GM19193 (cell line): ENCODE data around the gene GRIP2.

ENCODE experiments used
- POLR2A ChIP-seq: IDR thresholded peaks from 4 replicates; pipeline ENCODE4 v1.6.1; 2011; ENCODE audit not compliant: insufficient read depth, insufficient read length; ENCODE audit errors: extremely low read depth

Gene GRIP2

GRCh38 chr3:14511623-14512280 is 28.4 kb downstream of the GRIP2 start:
- TF ChIP-seq POLR2A, result no peak

DNA sequence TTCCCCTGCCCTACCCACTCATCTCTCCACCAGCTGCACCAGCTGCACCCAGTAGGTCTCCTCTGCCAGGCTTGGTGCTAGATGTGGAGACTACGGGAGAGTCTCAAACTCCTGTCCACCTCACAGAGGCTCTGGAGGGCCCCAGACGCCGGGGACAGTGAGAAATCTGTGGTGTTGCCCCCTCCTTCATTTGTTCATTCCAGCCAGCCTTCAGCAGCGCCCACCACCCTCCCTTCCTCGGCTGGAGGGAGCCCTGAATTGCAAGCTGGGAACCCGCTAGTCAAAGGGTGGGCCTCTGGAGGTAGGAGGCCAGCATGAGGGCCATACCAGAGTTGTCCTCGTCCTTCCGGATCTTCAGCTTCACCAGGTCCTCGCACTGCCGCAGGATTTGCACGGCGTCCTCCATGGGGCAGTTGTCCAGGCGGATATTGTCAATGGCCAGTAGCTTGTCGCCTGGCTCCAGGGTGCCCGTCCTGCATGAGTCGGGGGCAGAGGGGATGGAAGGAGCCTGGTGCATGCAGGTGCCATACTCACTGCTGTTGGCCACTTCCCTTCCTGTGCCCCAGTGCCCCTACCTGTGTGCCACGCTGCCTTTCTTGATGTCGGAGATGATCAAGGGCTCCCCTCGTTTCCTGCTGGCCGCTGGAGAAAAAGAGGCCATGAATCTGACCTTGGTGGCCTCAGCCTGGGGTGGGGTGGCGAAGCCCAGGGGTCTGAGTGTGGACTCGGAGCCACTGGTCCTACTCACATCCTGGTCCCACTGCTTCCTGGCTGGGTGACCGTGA is 29.1 kb downstream of the GRIP2 start:
- TF ChIP-seq POLR2A, result no peak

- no peak for TF ChIP-seq POLR2A
Observed at GRCh38 chr3:14509796-14510100, 30.4 kb downstream of the GRIP2 start.

GRCh38 chr3:14508966-14509795 is 31.0 kb downstream of the GRIP2 start:
- TF ChIP-seq POLR2A, result no peak

DNA sequence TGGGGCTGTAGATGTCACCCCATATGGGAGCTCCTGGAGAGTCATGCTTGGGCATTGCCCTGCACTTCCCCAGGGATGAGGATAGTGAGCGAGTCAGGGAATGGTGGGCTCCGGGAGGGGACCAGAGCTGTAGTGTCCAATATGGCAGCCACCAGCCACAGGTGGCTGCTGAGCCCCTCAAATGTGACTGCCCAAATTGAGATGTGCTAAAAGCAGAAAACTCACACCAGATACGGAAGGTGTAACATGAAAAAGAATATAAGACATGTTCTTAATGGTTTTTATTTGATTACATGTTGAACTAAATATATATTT is 31.7 kb downstream of the GRIP2 start:
- no peak for TF ChIP-seq POLR2A

GRCh38 chr3:14507757-14508504 is 32.2 kb downstream of the GRIP2 start:
- no peak for TF ChIP-seq POLR2A

DNA sequence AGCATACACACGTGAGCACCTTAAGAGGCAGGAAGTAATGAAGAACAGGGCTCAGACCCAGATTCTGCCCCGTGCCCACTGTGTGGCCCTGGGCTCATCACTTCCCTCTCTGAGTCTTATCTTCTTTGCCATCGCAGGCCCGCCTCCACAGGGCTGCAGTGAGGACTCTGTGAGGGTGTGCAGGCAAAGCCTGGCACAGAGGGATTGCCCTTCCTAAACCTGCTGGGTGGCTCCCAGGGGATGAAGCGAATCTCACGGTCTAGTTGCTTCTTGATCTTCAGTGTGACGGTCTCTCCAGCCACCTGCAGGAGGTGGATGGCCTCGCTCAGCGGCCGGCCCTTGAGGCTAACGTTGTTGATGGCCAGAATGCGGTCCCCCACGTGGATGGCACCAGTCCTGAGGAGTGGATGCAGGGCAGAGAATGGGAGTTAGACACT is 32.8 kb downstream of the GRIP2 start:
- TF ChIP-seq POLR2A, result no peak

GRCh38 chr3:14506626-14507304 is 33.4 kb downstream of the GRIP2 start:
- no peak for TF ChIP-seq POLR2A

DNA sequence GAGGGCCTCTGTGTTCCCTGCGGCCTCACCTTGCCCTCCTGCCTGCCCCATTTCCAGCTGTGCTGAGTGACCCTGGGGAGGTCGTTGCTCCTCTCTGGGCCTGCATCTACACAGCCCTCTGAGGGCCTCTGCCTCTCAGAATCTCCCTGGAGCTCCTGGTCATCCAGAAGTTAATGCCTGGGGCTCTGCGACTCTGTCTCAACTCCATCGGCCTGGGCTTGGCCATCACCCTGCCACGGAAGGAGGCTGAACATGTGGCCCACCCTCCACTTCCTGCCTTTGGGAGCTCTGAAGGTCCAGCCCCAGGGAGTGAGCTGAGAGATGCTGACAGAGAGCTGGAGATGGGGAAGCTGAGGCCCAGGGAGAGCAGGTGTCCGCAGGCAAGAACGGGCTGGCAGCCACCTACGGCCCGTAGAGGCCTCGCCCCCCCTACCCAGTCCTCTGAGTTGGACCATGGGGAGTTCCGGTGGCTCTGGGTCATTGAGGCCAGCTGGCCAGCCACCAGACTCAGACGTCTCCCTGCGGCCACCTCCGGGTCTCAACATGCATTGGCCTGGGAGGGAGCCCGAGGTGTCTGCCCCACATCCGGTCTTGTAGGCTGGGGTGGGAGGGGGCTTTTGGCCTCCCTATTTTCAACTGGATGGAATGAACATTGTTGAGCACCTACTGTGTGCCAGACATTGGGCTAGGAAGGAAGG is 34.2 kb downstream of the GRIP2 start:
- TF ChIP-seq POLR2A, result no peak

DNA sequence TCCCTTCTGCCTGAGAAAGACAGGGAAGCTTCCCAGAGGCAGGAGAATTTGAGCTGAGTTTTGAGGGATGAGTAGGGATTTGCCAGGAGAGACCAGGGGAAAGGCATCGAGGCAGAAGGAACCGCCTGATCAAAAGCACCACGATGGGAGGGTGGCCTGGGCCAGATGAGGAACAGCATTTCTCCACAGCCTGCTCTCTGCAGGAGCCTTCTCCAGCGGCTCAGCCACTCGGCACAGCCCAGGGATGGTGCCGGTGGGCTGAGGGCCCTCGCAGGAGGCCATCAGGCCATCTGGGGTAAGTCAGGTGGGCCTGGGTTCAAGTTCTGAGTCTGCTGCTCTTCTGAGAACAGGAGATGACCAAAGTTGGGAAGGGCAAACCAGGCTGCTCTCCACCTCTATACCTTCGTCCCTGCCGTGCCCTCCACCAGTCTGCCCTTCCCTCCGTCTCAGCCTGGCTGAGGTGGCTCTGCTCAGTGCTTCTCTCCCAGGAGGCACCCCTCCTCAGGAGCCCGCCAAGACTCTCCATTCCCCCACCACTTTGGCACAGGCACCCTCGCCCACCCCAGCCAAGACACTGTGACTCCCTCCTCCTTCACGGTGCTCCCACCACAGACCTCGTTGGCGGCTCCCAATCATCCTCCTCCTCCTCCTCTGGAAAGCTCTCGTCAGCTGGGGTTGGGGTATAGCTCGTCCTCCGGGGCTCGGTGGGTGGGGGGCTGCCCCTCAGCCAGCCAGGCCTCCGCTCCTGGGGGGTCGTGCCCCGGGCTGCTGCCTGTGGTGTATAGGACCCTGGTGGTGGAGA is 34.9 kb downstream of the GRIP2 start:
- no peak for TF ChIP-seq POLR2A

- TF ChIP-seq POLR2A, result no peak
Observed at GRCh38 chr3:14503706-14504065, 36.5 kb downstream of the GRIP2 start.

DNA sequence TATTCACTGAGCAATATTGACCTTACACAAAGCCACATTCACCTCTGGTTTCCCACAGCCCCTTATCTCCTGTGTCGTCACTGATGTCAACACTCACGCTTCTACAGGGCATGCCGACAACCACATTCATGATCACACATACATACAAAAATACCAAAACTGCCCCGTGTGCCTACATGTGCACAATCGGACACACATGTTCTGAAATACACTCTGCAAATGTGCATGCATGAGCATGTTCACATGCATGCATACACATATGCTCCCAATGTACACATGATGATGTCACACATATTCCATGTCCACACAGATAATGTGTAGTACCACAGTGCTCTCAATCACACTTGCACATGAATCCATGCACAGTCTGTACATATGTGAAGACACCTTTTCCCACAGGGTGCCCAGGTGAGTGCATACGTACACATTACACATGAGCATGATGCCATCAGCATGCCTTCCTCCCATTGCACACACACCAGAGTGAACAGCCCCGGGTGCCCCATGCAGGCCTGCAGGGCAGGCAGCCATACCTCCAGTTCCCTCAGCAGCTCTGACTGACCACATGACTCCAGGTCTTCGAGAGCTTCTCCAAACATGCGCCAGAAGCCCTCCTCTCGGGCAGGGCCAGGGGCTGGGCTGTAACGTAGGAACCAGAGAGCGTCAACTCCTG is 37.0 kb downstream of the GRIP2 start:
- TF ChIP-seq POLR2A, result no peak

DNA sequence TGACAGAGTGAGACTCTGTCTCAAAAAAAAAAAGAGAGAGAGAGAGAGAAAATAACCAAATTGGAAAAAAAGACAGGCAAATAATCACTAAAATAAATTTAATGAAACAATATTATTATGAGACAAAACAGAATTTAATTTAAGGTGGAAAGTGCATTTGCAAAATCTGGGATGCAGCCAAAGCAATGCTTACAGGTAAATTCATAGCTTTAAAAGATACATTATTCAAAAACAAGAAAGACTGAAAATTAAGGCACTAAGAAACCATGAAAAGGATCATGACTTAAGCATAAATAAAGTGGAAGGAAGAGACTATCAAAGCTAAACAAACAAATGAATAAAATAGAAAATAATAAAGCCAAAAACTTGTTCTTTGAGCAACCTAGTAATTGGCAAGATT is 37.7 kb downstream of the GRIP2 start:
- no peak for TF ChIP-seq POLR2A
